Measurements from ENCODE around the gene SLC6A19.

The SLC6A19 gene

DNA sequence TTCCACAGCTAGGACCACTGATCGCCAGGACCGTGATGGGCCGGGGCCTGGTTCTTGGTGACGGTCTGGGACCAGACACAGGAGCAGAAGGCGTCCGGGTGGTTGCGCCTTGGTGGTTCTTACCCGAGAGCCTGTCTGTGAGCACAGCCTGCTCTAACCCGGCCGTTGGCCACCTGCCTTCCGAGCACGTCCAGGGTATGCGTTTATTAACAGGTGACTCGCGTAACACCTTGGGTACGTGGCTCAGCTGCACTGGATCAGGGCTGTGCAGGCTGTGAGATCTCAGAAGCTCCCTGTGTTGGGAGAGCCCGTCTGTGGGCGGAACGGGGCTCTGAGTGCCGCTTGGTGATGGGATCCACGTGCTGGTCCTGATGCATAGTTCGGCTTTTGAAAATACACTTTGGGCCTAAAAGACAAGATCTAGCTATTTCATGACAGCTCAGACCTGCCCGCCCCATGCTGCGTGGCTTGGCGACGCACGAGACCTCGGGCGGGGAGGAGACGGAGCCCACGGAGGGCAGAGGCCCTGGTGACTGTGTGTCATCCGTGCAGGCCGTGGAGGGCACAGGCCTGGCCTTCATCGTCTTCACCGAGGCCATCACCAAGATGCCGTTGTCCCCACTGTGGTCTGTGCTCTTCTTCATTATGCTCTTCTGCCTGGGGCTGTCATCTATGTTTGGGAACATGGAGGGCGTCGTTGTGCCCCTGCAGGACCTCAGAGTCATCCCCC, 17.1 kb downstream of the SLC6A19 start:
- Histone ChIP-seq H3K27ac (ENCODE audit: low read length) (no peak overlapping the region), H3K36me3 (ENCODE audit: control insufficient read depth in 2 of 2, insufficient read depth in 2 of 2, low read length in 2 of 2) (no peaks in the 10 kb centered on the region), H3K9me3 (ENCODE audit: control insufficient read depth in 2 of 2, low read length in 2 of 2) (peaks cover 0 to 11% of the 10 kb centered on the region in 2 donors), H3K4me1 (ENCODE audit: control insufficient read depth, insufficient read depth, low read length) (no peaks in the 10 kb centered on the region), H3K9ac (ENCODE audit: low read length in 2 of 2) (no peak overlapping the region), H3K4me3 (ENCODE audit: low read length in 2 of 2) (no peak overlapping the region), H3K27me3 (ENCODE audit: control insufficient read depth in 1 of 2, insufficient read depth in 2 of 2, low read length in 2 of 2) (peaks cover 0 to 2% of the 10 kb centered on the region in 2 donors)

DNA sequence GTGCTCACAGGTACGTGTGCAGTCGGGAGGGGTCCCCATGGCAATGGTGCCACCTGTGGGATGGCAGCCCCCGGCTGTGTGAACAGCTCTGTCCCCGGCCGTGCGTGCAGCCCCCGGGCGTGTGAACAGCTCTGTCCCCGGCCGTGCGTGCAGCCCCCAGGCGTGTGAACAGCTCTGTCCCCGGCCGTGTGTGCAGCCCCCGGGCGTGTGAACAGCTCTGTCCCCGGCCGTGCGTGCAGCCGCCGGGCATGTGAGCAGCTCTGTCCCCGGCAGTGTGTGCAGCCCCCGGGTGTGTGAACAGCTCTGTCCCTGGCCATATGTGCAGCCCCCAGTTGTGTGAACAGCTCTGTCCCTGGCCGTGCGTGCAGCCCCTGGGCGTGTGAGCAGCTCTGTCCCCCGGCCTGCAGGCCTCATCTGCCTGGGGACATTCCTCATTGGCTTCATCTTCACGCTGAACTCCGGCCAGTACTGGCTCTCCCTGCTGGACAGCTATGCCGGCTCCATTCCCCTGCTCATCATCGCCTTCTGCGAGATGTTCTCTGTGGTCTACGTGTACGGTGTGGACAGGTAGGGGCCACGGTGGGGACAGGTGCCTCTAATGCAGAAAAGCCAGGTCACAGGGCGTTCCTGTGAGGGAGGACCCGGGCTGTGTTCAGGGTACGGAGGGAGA, 17.8 kb downstream of the SLC6A19 start:
- no peak overlapping the region for H3K4me3 ChIP-seq (ENCODE audit: low read length in 2 of 2)
- H3K9me3 ChIP-seq (ENCODE audit: control insufficient read depth in 2 of 2, low read length in 2 of 2): peaks cover 0 to 11% of the 10 kb centered on the region in 2 donors
- no peaks in the 10 kb centered on the region for H3K36me3 ChIP-seq (ENCODE audit: control insufficient read depth in 2 of 2, insufficient read depth in 2 of 2, low read length in 2 of 2)
- no peak overlapping the region for H3K9ac ChIP-seq (ENCODE audit: low read length in 2 of 2)
- no peaks in the 10 kb centered on the region for H3K4me1 ChIP-seq (ENCODE audit: control insufficient read depth, insufficient read depth, low read length)
- H3K27me3 ChIP-seq (ENCODE audit: control insufficient read depth in 1 of 2, insufficient read depth in 2 of 2, low read length in 2 of 2): peaks cover 0 to 2% of the 10 kb centered on the region in 2 donors
- H3K27ac ChIP-seq (ENCODE audit: low read length): no peak overlapping the region

DNA sequence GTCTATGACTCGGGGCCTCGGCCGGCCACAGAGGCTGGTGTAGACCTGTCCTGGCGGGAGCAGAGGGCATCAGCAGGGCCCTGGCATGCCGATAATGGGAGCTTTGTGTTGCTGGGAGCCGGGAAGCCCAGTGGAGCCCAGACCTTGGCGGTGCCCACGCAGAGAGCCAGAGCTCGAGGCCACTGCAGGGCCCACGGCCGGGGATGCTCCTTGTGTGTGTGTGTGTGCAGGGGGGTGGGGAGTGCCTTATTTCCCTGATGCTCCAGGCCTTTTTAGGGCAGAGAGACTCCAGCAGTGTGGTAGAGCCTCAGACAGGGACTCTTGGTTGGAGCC, 18.3 kb downstream of the SLC6A19 start:
- peaks cover 0 to 11% of the 10 kb centered on the region in 2 donors for H3K9me3 ChIP-seq (ENCODE audit: control insufficient read depth in 2 of 2, low read length in 2 of 2)
- peaks cover 0 to 2% of the 10 kb centered on the region in 2 donors for H3K27me3 ChIP-seq (ENCODE audit: control insufficient read depth in 1 of 2, insufficient read depth in 2 of 2, low read length in 2 of 2)
- H3K9ac ChIP-seq (ENCODE audit: low read length in 2 of 2): no peak overlapping the region
- H3K27ac ChIP-seq (ENCODE audit: low read length): no peak overlapping the region
- H3K4me3 ChIP-seq (ENCODE audit: low read length in 2 of 2): no peak overlapping the region
- no peaks in the 10 kb centered on the region for H3K36me3 ChIP-seq (ENCODE audit: control insufficient read depth in 2 of 2, insufficient read depth in 2 of 2, low read length in 2 of 2)
- H3K4me1 ChIP-seq (ENCODE audit: control insufficient read depth, insufficient read depth, low read length): no peaks in the 10 kb centered on the region

DNA sequence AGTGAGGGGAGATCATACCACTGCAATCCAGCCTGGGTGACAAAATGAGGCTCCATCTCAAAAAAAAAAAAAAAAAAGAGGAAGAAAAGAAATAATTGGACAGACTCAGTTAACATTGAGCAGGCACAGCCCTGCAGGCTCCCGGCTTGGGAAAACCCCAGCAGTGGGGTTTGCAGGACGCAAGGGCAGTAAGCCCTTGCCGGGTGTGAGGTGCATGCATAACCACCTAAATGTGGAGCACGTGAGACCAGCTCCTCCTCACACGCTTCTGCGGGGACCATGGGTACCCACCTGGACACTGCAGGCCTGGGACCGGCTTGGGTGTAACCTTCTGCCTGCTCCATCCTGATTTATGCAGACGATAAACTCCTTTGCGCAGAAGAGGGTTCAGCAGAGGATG, 19.0 kb downstream of the SLC6A19 start:
- Histone ChIP-seq H3K36me3 (ENCODE audit: control insufficient read depth in 2 of 2, insufficient read depth in 2 of 2, low read length in 2 of 2) (no peaks in the 10 kb centered on the region), H3K9ac (ENCODE audit: low read length in 2 of 2) (no peak overlapping the region), H3K9me3 (ENCODE audit: control insufficient read depth in 2 of 2, low read length in 2 of 2) (peaks cover 0 to 11% of the 10 kb centered on the region in 2 donors), H3K27me3 (ENCODE audit: control insufficient read depth in 1 of 2, insufficient read depth in 2 of 2, low read length in 2 of 2) (peaks cover 0 to 2% of the 10 kb centered on the region in 2 donors), H3K4me1 (ENCODE audit: control insufficient read depth, insufficient read depth, low read length) (no peaks in the 10 kb centered on the region), H3K27ac (ENCODE audit: low read length) (no peak overlapping the region), H3K4me3 (ENCODE audit: low read length in 2 of 2) (no peak overlapping the region)

DNA sequence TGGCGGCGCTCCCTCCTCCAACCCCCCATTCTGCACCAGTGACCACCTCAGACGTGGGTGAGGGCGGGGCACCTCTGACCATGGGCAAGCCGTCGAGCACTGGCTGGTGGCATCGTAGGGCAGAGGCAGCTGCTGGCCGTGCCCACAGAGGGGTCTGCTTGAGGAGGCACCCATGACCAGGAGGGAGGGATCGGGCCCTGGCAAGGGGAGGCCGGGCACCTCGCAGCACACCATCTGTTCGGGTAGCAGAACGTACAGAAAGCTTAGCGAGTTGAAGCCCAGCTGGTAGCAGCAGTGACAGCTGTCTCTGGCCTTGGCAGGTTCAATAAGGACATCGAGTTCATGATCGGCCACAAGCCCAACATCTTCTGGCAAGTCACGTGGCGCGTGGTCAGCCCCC, 19.4 kb downstream of the SLC6A19 start:
- H3K4me3 ChIP-seq (ENCODE audit: low read length in 2 of 2): no peak overlapping the region
- peaks cover 0 to 6% of the 10 kb centered on the region in 2 donors for H3K9me3 ChIP-seq (ENCODE audit: control insufficient read depth in 2 of 2, low read length in 2 of 2)
- H3K27me3 ChIP-seq (ENCODE audit: control insufficient read depth in 1 of 2, insufficient read depth in 2 of 2, low read length in 2 of 2): peaks cover 0 to 2% of the 10 kb centered on the region in 2 donors
- no peak overlapping the region for H3K9ac ChIP-seq (ENCODE audit: low read length in 2 of 2)
- no peaks in the 10 kb centered on the region for H3K36me3 ChIP-seq (ENCODE audit: control insufficient read depth in 2 of 2, insufficient read depth in 2 of 2, low read length in 2 of 2)
- H3K27ac ChIP-seq (ENCODE audit: low read length): no peak overlapping the region
- no peaks in the 10 kb centered on the region for H3K4me1 ChIP-seq (ENCODE audit: control insufficient read depth, insufficient read depth, low read length)

DNA sequence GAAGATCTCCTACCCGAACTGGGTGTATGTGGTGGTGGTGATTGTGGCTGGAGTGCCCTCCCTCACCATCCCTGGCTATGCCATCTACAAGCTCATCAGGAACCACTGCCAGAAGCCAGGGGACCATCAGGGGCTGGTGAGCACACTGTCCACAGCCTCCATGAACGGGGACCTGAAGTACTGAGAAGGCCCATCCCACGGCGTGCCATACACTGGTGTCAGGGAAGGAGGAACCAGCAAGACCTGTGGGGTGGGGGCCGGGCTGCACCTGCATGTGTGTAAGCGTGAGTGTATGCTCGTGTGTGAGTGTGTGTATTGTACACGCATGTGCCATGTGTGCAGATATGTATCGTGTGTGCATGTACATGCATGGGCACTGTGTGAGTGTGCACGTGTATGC, 20.3 kb downstream of the SLC6A19 start:
- Histone ChIP-seq H3K27me3 (ENCODE audit: control insufficient read depth in 1 of 2, insufficient read depth in 2 of 2, low read length in 2 of 2) (peaks cover 0 to 2% of the 10 kb centered on the region in 2 donors), H3K9ac (ENCODE audit: low read length in 2 of 2) (no peak overlapping the region), H3K4me1 (ENCODE audit: control insufficient read depth, insufficient read depth, low read length) (no peaks in the 10 kb centered on the region), H3K27ac (ENCODE audit: low read length) (no peak overlapping the region), H3K36me3 (ENCODE audit: control insufficient read depth in 2 of 2, insufficient read depth in 2 of 2, low read length in 2 of 2) (no peaks in the 10 kb centered on the region), H3K9me3 (ENCODE audit: control insufficient read depth in 2 of 2, low read length in 2 of 2) (no peaks in the 10 kb centered on the region), H3K4me3 (ENCODE audit: low read length in 2 of 2) (no peak overlapping the region)

DNA sequence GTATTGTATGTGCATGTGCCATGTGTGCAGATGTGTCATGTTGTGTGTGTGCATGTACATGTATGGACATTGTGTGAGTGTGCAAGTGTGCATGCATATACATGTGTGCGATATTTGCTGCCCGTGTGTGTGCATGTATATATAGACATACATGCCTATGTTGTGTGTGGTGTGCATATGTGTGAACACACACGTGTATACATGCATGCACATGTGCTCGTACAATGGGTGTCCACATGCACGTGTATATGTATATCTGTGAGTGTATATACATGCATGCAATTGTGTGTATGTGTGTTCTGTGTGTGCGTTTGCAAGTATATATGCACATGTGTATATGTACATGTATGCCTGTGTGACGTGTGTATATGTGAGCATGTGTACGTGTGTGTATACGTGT, 20.8 kb downstream of the SLC6A19 start:
- Histone ChIP-seq H3K4me3 (ENCODE audit: low read length in 2 of 2) (no peak overlapping the region), H3K9me3 (ENCODE audit: control insufficient read depth in 2 of 2, low read length in 2 of 2) (no peaks in the 10 kb centered on the region), H3K4me1 (ENCODE audit: control insufficient read depth, insufficient read depth, low read length) (no peaks in the 10 kb centered on the region), H3K9ac (ENCODE audit: low read length in 2 of 2) (no peak overlapping the region), H3K27me3 (ENCODE audit: control insufficient read depth in 1 of 2, insufficient read depth in 2 of 2, low read length in 2 of 2) (peaks cover 0 to 2% of the 10 kb centered on the region in 2 donors), H3K36me3 (ENCODE audit: control insufficient read depth in 2 of 2, insufficient read depth in 2 of 2, low read length in 2 of 2) (no peaks in the 10 kb centered on the region), H3K27ac (ENCODE audit: low read length) (no peak overlapping the region)

DNA sequence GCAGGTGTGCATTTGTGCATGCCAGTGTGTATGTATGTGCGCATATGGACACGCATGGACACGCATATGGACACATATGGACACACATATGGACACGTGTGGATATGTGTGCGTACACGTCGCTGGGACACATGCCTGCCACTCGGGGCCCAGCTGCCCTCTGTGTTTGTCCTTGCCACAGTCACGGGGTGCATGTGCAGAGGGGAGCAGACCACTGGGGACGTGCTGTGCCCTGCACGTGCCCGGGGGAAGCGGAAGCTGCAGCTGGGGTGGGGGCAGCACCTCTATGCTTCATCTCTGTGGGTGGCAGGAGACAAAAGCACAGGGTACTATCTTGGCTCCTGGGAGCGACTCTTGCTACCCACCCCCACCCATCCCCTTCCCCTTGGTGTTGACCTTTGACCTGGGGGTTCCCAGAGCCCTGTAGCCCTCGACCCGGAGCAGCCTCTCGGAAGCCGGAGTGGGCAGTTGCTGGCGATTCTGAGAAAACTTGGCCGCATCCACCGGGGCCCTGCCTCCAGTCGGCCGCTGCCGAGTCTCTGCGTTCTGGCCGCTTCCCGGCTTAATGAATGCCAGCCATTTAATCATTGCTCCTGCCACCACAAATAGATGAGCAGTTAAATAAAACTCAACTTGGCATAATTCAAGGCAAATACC, 21.4 kb downstream of the SLC6A19 start:
- Histone ChIP-seq H3K4me3 (ENCODE audit: low read length in 2 of 2) (no peak overlapping the region), H3K27me3 (ENCODE audit: control insufficient read depth in 1 of 2, insufficient read depth in 2 of 2, low read length in 2 of 2) (peaks cover 0 to 2% of the 10 kb centered on the region in 2 donors), H3K9ac (ENCODE audit: low read length in 2 of 2) (no peak overlapping the region), H3K9me3 (ENCODE audit: control insufficient read depth in 2 of 2, low read length in 2 of 2) (no peaks in the 10 kb centered on the region), H3K36me3 (ENCODE audit: control insufficient read depth in 2 of 2, insufficient read depth in 2 of 2, low read length in 2 of 2) (no peaks in the 10 kb centered on the region), H3K4me1 (ENCODE audit: control insufficient read depth, insufficient read depth, low read length) (no peaks in the 10 kb centered on the region), H3K27ac (ENCODE audit: low read length) (no peak overlapping the region)

DNA sequence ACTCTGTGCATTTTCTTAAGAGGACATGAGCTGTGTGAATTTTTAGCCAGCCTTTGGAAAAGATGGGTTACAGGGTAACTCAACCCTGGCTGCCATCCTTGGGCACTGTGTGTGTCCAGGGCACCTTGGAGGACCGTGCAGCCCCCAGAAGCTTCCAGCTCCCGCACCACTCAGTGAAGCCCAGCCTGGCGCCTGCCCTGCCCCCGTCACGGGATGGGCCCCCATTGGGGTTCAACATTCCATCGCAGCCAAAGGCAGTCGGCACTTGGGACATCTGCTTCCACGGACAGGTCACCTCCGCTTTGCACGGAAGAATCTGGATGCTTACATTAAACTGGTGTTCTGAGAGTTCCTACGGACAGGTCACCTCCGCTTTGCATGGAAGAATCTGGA, 21.9 kb downstream of the SLC6A19 start:
- H3K27me3 ChIP-seq (ENCODE audit: control insufficient read depth in 1 of 2, insufficient read depth in 2 of 2, low read length in 2 of 2): peaks cover 0 to 2% of the 10 kb centered on the region in 2 donors
- H3K36me3 ChIP-seq (ENCODE audit: control insufficient read depth in 2 of 2, insufficient read depth in 2 of 2, low read length in 2 of 2): no peaks in the 10 kb centered on the region
- H3K9me3 ChIP-seq (ENCODE audit: control insufficient read depth in 2 of 2, low read length in 2 of 2): no peaks in the 10 kb centered on the region
- no peaks in the 10 kb centered on the region for H3K4me1 ChIP-seq (ENCODE audit: control insufficient read depth, insufficient read depth, low read length)
- H3K4me3 ChIP-seq (ENCODE audit: low read length in 2 of 2): no peak overlapping the region
- no peak overlapping the region for H3K9ac ChIP-seq (ENCODE audit: low read length in 2 of 2)
- H3K27ac ChIP-seq (ENCODE audit: low read length): no peak overlapping the region

DNA sequence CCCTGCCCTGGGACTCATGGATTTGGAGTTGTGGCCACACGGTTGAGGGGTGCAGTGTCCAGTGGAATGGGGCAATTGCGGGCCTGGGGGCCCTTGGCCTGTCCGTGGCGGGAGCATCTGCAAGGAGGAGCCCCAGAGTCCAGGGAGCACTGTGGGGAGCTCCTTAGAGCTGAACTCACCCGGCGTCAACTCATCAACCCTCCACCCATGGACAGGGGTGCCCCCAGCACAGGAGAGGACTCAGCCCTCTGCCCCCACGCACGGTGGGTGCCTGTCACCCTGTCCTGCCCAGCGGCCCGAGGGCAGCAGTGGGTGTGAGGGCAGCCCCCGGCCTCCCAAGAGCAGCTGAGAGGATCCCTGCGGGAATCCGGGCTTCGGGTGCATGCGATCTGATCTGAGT, 23.2 kb downstream of the SLC6A19 start:
- H3K27me3 ChIP-seq (ENCODE audit: control insufficient read depth in 1 of 2, insufficient read depth in 2 of 2, low read length in 2 of 2): peaks cover 8% of the 10 kb centered on the region in 2 donors
- H3K4me3 ChIP-seq (ENCODE audit: low read length in 2 of 2): no peak overlapping the region
- no peaks in the 10 kb centered on the region for H3K4me1 ChIP-seq (ENCODE audit: control insufficient read depth, insufficient read depth, low read length)
- H3K9ac ChIP-seq (ENCODE audit: low read length in 2 of 2): no peak overlapping the region
- no peaks in the 10 kb centered on the region for H3K36me3 ChIP-seq (ENCODE audit: control insufficient read depth in 2 of 2, insufficient read depth in 2 of 2, low read length in 2 of 2)
- H3K27ac ChIP-seq (ENCODE audit: low read length): no peak overlapping the region
- H3K9me3 ChIP-seq (ENCODE audit: control insufficient read depth in 2 of 2, low read length in 2 of 2): no peaks in the 10 kb centered on the region

DNA sequence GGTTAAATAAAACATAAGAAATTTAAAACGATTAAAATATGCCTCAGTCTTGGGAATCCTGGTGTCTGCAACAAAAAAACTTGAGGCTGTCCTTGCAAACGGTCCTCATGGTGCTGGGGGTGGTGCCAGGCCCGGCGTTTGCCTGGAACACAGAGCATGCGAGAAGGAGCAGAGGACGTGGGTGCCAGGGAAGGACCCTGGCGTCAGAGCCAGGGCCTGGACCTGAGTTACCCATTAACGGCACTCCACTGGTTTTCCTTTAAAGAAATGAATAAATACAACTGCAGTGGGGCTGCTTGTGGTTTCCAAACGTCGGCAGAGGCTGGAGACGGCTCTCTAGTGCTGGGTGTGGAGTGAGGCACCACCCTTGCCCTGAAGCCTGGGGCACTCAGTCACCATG, 23.7 kb downstream of the SLC6A19 start, which contains the start of gene SLC6A18:
Gene SLC6A18, plus strand, starts transcription at position 301 of the 400 bp plus-strand sequence. Its CDS starts 97 bp downstream, at position 398.
- no peaks in the 10 kb centered on the region for H3K4me1 ChIP-seq (ENCODE audit: control insufficient read depth, insufficient read depth, low read length)

More for the DNA sequence above, 23.7 kb downstream of the SLC6A19 start, which contains the start of gene SLC6A18:
- H3K4me3 ChIP-seq (ENCODE audit: low read length in 2 of 2): no peak within 1 kb of the TSS
- H3K27me3 ChIP-seq (ENCODE audit: control insufficient read depth in 1 of 2, insufficient read depth in 2 of 2, low read length in 2 of 2): peaks cover 8 to 11% of the 10 kb centered on the region in 2 donors
- no peak within 1 kb of the TSS for H3K27ac ChIP-seq (ENCODE audit: low read length)
- no peaks in the 10 kb centered on the region for H3K36me3 ChIP-seq (ENCODE audit: control insufficient read depth in 2 of 2, insufficient read depth in 2 of 2, low read length in 2 of 2)
- H3K9ac ChIP-seq (ENCODE audit: low read length in 2 of 2): no peak within 1 kb of the TSS
- no peaks in the 10 kb centered on the region for H3K9me3 ChIP-seq (ENCODE audit: control insufficient read depth in 2 of 2, low read length in 2 of 2)
